Trophoblast cell (in vitro differentiated cells and primary cell): Measurements from ENCODE around the gene MYO5A.

Source experiments
- DNase-seq, 2 donors: peaks; one replicate each; pipeline ENCODE4 v3.0.0-alpha.2; 2016
- H2AFZ ChIP-seq: 2 replicates; pipeline ENCODE4 v1.6.1; 2013; ENCODE audit warnings: low read length, moderate library complexity, mild to moderate bottlenecking; ENCODE audit not compliant: insufficient read depth, poor library complexity
- H2AK5ac ChIP-seq: 2 replicates; pipeline ENCODE4 v1.6.1; 2013; ENCODE audit warnings: mild to moderate bottlenecking, low read length
- H2BK120ac ChIP-seq: 2 replicates; pipeline ENCODE4 v1.6.1; 2013; ENCODE audit warnings: low read length, mild to moderate bottlenecking, moderate library complexity; ENCODE audit not compliant: insufficient read depth, poor library complexity
- H2BK12ac ChIP-seq: 2 replicates; pipeline ENCODE4 v1.6.1; 2013; ENCODE audit warnings: mild to moderate bottlenecking, low read length, moderate library complexity
- H2BK5ac ChIP-seq: 2 replicates; pipeline ENCODE4 v1.6.1; 2013; ENCODE audit warnings: low read length, low read depth, moderate library complexity, mild to moderate bottlenecking; ENCODE audit not compliant: poor library complexity
- H3K14ac ChIP-seq: 2 replicates; pipeline ENCODE4 v1.6.1; 2013; ENCODE audit warnings: mild to moderate bottlenecking, low read length
- H3K18ac ChIP-seq: 2 replicates; pipeline ENCODE4 v1.6.1; 2013; ENCODE audit warnings: mild to moderate bottlenecking, low read length
- H3K23ac ChIP-seq: 2 replicates; pipeline ENCODE4 v1.6.1; 2013; ENCODE audit warnings: low read length
- H3K27ac ChIP-seq: 2 replicates; pipeline ENCODE4 v1.5.1; 2013; ENCODE audit warnings: low read depth, mild to moderate bottlenecking, inconsistent platforms, low read length, moderate library complexity
- H3K27me3 ChIP-seq: 2 replicates; pipeline ENCODE4 v1.6.1; 2013; ENCODE audit warnings: inconsistent platforms, mild to moderate bottlenecking, low read length, moderate library complexity; ENCODE audit not compliant: insufficient read depth
- H3K36me3 ChIP-seq, 2 experiments: 1 replicate in 1 of 2; 2 replicates in 1 of 2; pipeline ENCODE4 v1.6.1; 2013; ENCODE audit warnings: low read length in 2 of 2, mild to moderate bottlenecking in 2 of 2, moderate library complexity in 1 of 2; ENCODE audit not compliant: insufficient read depth in 2 of 2, control insufficient read depth in 1 of 2
- H3K4ac ChIP-seq: 2 replicates; pipeline ENCODE4 v1.6.1; 2013; ENCODE audit warnings: low read depth, mild to moderate bottlenecking, low read length, moderate library complexity
- H3K4me1 ChIP-seq, 2 experiments: 1 replicate in 1 of 2; 2 replicates in 1 of 2; pipeline ENCODE4 v1.6.1; 2013; ENCODE audit warnings: low read length in 2 of 2, mild to moderate bottlenecking in 2 of 2, moderate library complexity in 1 of 2; ENCODE audit not compliant: insufficient read depth in 2 of 2, control insufficient read depth in 1 of 2
- H3K4me2 ChIP-seq: 2 replicates; pipeline ENCODE4 v1.6.1; 2013; ENCODE audit warnings: inconsistent platforms, mild to moderate bottlenecking, low read length, moderate library complexity
- H3K4me3 ChIP-seq: 2 replicates; pipeline ENCODE4 v1.5.1; 2013; ENCODE audit warnings: mild to moderate bottlenecking, low read depth, low read length, inconsistent platforms
- H3K79me1 ChIP-seq: one replicate; pipeline ENCODE4 v1.6.1; 2013; ENCODE audit warnings: low read length
- H3K79me2 ChIP-seq: 2 replicates; pipeline ENCODE4 v1.6.1; 2013; ENCODE audit warnings: low read length, mild to moderate bottlenecking; ENCODE audit not compliant: control insufficient read depth, insufficient read depth, poor library complexity
- H3K9ac ChIP-seq: 2 replicates; pipeline ENCODE4 v1.6.1; 2013; ENCODE audit warnings: mild to moderate bottlenecking, low read length
- H3K9me3 ChIP-seq: 2 replicates; pipeline ENCODE4 v1.6.1; 2013; ENCODE audit warnings: low read depth, mild to moderate bottlenecking, control low read depth, inconsistent platforms, low read length; ENCODE audit not compliant: insufficient read depth
- H4K12ac ChIP-seq: 2 replicates; pipeline ENCODE4 v1.6.1; 2013; ENCODE audit warnings: low read depth, mild to moderate bottlenecking, low read length, moderate library complexity
- H4K8ac ChIP-seq: 2 replicates; pipeline ENCODE4 v1.6.1; 2013; ENCODE audit warnings: low read depth, mild to moderate bottlenecking, low read length, moderate library complexity
- H4K91ac ChIP-seq: one replicate; pipeline ENCODE4 v1.6.1; 2013; ENCODE audit warnings: low read depth, mild to moderate bottlenecking, low read length, moderate library complexity
- WGBS: extraction: QIAGEN DNeasy Blood & Tissue Kit; methylation state at CpG from one replicate; pipeline ENCODE4 v1.1.7; 2013; ENCODE audit warnings: missing lambda C conversion rate; ENCODE audit not compliant: insufficient read length, insufficient coverage; ENCODE audit errors: extremely low coverage; 5-methylcytosine and 5-hydroxymethylcytosine counted together

The MYO5A gene

GRCh38 chr15:52428297-52428696 lies 100.4 kb downstream of the MYO5A start:
- no peak overlapping the region for H3K9ac ChIP-seq
- no peak overlapping the region for H3K14ac ChIP-seq
- no peaks in the 10 kb centered on the region for H3K27me3 ChIP-seq
- no peak overlapping the region for H3K27ac ChIP-seq
- no peak overlapping the region for H3K4me3 ChIP-seq
- no peak overlapping the region for H2BK12ac ChIP-seq
- H3K4me2 ChIP-seq, result no peak overlapping the region
- no peak for DNase-seq
- H4K91ac ChIP-seq, result no peak overlapping the region
- no peaks in the 10 kb centered on the region for H3K79me1 ChIP-seq
- H3K4me1 ChIP-seq, result no peaks in the 10 kb centered on the region
- no peak overlapping the region for H3K23ac ChIP-seq
- H3K4ac ChIP-seq, result no peak overlapping the region
- H4K12ac ChIP-seq, result no peak overlapping the region
- no peaks in the 10 kb centered on the region for H3K79me2 ChIP-seq
- no peak overlapping the region for H3K18ac ChIP-seq
- no peak overlapping the region for H2AK5ac ChIP-seq
- no CpG with 5 or more reads among the region's 4 CpGs for WGBS
- no peaks in the 10 kb centered on the region for H3K36me3 ChIP-seq
- no peak overlapping the region for H2AFZ ChIP-seq
- H2BK120ac ChIP-seq, result no peak overlapping the region
- no peak overlapping the region for H2BK5ac ChIP-seq
- no peaks in the 10 kb centered on the region for H3K9me3 ChIP-seq
- H4K8ac ChIP-seq, result no peak overlapping the region

- DNase-seq, result no peak
- no peak overlapping the region for H3K14ac ChIP-seq
- no peak overlapping the region for H3K4me2 ChIP-seq
- H3K18ac ChIP-seq, result no peak overlapping the region
- H3K36me3 ChIP-seq, result no peaks in the 10 kb centered on the region
- no peak overlapping the region for H3K27ac ChIP-seq
- no peak overlapping the region for H2AK5ac ChIP-seq
- H2BK120ac ChIP-seq, result no peak overlapping the region
- H4K91ac ChIP-seq, result no peak overlapping the region
- H3K9ac ChIP-seq, result no peak overlapping the region
- no peaks in the 10 kb centered on the region for H3K4me1 ChIP-seq
- H2BK5ac ChIP-seq, result no peak overlapping the region
- no peak overlapping the region for H4K12ac ChIP-seq
- no peak overlapping the region for H3K23ac ChIP-seq
- H3K4ac ChIP-seq, result no peak overlapping the region
- no peaks in the 10 kb centered on the region for H3K27me3 ChIP-seq
- no peaks in the 10 kb centered on the region for H3K79me2 ChIP-seq
- no peak overlapping the region for H4K8ac ChIP-seq
- no CpG with 5 or more reads among the region's 3 CpGs for WGBS
- H2BK12ac ChIP-seq, result no peak overlapping the region
- H3K9me3 ChIP-seq, result no peaks in the 10 kb centered on the region
- no peak overlapping the region for H2AFZ ChIP-seq
- H3K4me3 ChIP-seq, result no peak overlapping the region
- no peaks in the 10 kb centered on the region for H3K79me1 ChIP-seq
Measured at GRCh38 chr15:52427804-52428203, 100.9 kb downstream of the MYO5A start.

- Histone ChIP-seq H3K4me2 (no peak overlapping the region), H3K27ac (no peak overlapping the region), H2AFZ (no peak overlapping the region), H3K14ac (no peak overlapping the region), H4K12ac (no peak overlapping the region), H3K23ac (no peak overlapping the region), H3K4me3 (no peak overlapping the region), H3K79me2 (no peaks in the 10 kb centered on the region), H3K79me1 (no peaks in the 10 kb centered on the region), H3K18ac (no peak overlapping the region), H2BK5ac (no peak overlapping the region), H4K91ac (no peak overlapping the region), H3K9me3 (no peaks in the 10 kb centered on the region), H3K4me1 (no peaks in the 10 kb centered on the region), H3K4ac (no peak overlapping the region), H3K9ac (no peak overlapping the region), H2AK5ac (no peak overlapping the region), H4K8ac (no peak overlapping the region), H2BK120ac (no peak overlapping the region), H2BK12ac (no peak overlapping the region), H3K27me3 (no peaks in the 10 kb centered on the region), H3K36me3 (no peaks in the 10 kb centered on the region)
- no CpG with 5 or more reads among the region's 2 CpGs for WGBS
- DNase-seq, result no peak
Measured at GRCh38 chr15:52424856-52425431, 103.7 kb downstream of the MYO5A start.

GRCh38 chr15:52423852-52424251 lies 104.8 kb downstream of the MYO5A start:
- H2BK120ac ChIP-seq, result no peak overlapping the region
- H3K79me1 ChIP-seq, result no peaks in the 10 kb centered on the region

More at GRCh38 chr15:52423852-52424251, 104.8 kb downstream of the MYO5A start:
- WGBS, result no CpG with 5 or more reads among the region's 1 CpG
- Histone ChIP-seq H2AFZ (no peak overlapping the region), H3K4me2 (no peak overlapping the region), H2BK5ac (no peak overlapping the region), H3K4me3 (no peak overlapping the region), H3K18ac (no peak overlapping the region), H2AK5ac (no peak overlapping the region), H4K12ac (no peak overlapping the region), H3K9ac (no peak overlapping the region), H3K36me3 (no peaks in the 10 kb centered on the region), H3K23ac (no peak overlapping the region), H3K9me3 (no peaks in the 10 kb centered on the region), H4K8ac (no peak overlapping the region), H3K79me2 (no peaks in the 10 kb centered on the region), H3K14ac (no peak overlapping the region), H4K91ac (no peak overlapping the region), H3K4ac (no peak overlapping the region), H2BK12ac (no peak overlapping the region), H3K27ac (no peak overlapping the region), H3K4me1 (no peaks in the 10 kb centered on the region), H3K27me3 (no peaks in the 10 kb centered on the region)
- DNase-seq, result no peak
